Measurements from ENCODE around the gene SYK. TPM values are rescaled to one million over a fixed set of nuclear protein-coding genes. Genes with fewer than 3 reads are reported as not detected.
A peak's percentile ranks its signal among the peaks of the same experiment; 100 is the strongest.

SYK gene
- total RNA-seq, 4 donors from 2014 or later = 7.0 to 16.6 (median 8.7) TPM

- intact Hi-C loops (cut with DNase I) = loop anchor here (10.0 kb wide), 1 partner anchor 185 kb away; no protein-coding TSS in a partner anchor
- no peak for TF ChIP-seq EP300 (IDR thresholded peaks at IDR 0.05)
- TF ChIP-seq CTCF (IDR thresholded peaks at IDR 0.05) = no peak
- TF ChIP-seq POLR2A (IDR thresholded peaks at IDR 0.05; ENCODE audit: low read depth) = no peak
- no peak for TF ChIP-seq POLR2AphosphoS5 (IDR thresholded peaks at IDR 0.05)
- Histone ChIP-seq H3K27me3 (peaks cover 0 to 12% (median 0%) of the 10 kb centered on the region in 4 donors), H3K9me3 (no peaks in the 10 kb centered on the region), H3K27ac (replicated peaks in 1 of 4) (no peak overlapping the region), H3K4me3 (no peak overlapping the region), H3K36me3 (no peaks in the 10 kb centered on the region), H3K4me1 (peaks cover 0 to 3% (median 1%) of the 10 kb centered on the region in 4 donors)
- 88% methylated on average over 3 of the region's 3 CpGs for WGBS
- DNase-seq (ENCODE audit: extremely low spot score) = no peak
These were observed 108.2 kb downstream of the SYK start for GRCh38 chr9:90909747-90910283.

GRCh38 chr9:90914196-90914595 lies 112.6 kb downstream of the SYK start:
- TF ChIP-seq CTCF (IDR thresholded peaks at IDR 0.05) = no peak
- no peak for TF ChIP-seq POLR2AphosphoS5 (IDR thresholded peaks at IDR 0.05)
- TF ChIP-seq POLR2A (IDR thresholded peaks at IDR 0.05; ENCODE audit: low read depth) = no peak
- TF ChIP-seq EP300 (IDR thresholded peaks at IDR 0.05) = no peak
- WGBS = 86% methylated on average over 4 of the region's 14 CpGs
- Histone ChIP-seq H3K9me3 (no peaks in the 10 kb centered on the region), H3K4me3 (no peak overlapping the region), H3K4me1 (peaks cover 0 to 4% (median 1%) of the 10 kb centered on the region in 4 donors), H3K27me3 (peaks cover 0 to 12% (median 0%) of the 10 kb centered on the region in 4 donors), H3K27ac (replicated peaks in 1 of 4) (no peak overlapping the region), H3K36me3 (no peaks in the 10 kb centered on the region)
- no peak for DNase-seq (ENCODE audit: extremely low spot score)
- intact Hi-C loops (cut with DNase I) = loop anchor here (2.0 to 10.0 kb wide), 4 partner anchors 181 to 813 kb away; no protein-coding TSS in a partner anchor

- WGBS = 13% methylated on average over 7 of the region's 7 CpGs
- no peak for DNase-seq (ENCODE audit: extremely low spot score)
- Histone ChIP-seq H3K4me1 (peaks cover 0 to 4% (median 2%) of the 10 kb centered on the region in 4 donors), H3K27me3 (peaks cover 0 to 12% (median 0%) of the 10 kb centered on the region in 4 donors), H3K27ac (replicated peaks in 1 of 4) (no peak overlapping the region), H3K36me3 (no peaks in the 10 kb centered on the region), H3K4me3 (no peak overlapping the region), H3K9me3 (no peaks in the 10 kb centered on the region)
- TF ChIP-seq POLR2AphosphoS5 (IDR thresholded peaks at IDR 0.05) = no peak
- no peak for TF ChIP-seq EP300 (IDR thresholded peaks at IDR 0.05)
- TF ChIP-seq CTCF (IDR thresholded peaks at IDR 0.05) = peak; percentile 89 to 92 (median 91)
- no peak for TF ChIP-seq POLR2A (IDR thresholded peaks at IDR 0.05; ENCODE audit: low read depth)
- intact Hi-C loops (cut with DNase I) = loop anchor here (2.0 to 10.0 kb wide), 4 partner anchors 180 to 812 kb away; no protein-coding TSS in a partner anchor
These were observed 113.4 kb downstream of the SYK start for GRCh38 chr9:90914868-90915483.

GRCh38 chr9:90915693-90916092 lies 114.1 kb downstream of the SYK start:
- H3K27me3 ChIP-seq = peaks cover 0 to 12% (median 0%) of the 10 kb centered on the region in 4 donors
- no peak for DNase-seq (ENCODE audit: extremely low spot score)

More at GRCh38 chr9:90915693-90916092, 114.1 kb downstream of the SYK start:
- Histone ChIP-seq H3K4me1 (peaks cover 3 to 5% (median 3%) of the 10 kb centered on the region in 4 donors), H3K36me3 (no peaks in the 10 kb centered on the region), H3K4me3 (no peak overlapping the region), H3K9me3 (no peaks in the 10 kb centered on the region), H3K27ac (replicated peaks in 1 of 4) (no peak overlapping the region)
- 77% methylated on average over 6 of the region's 6 CpGs for WGBS
- intact Hi-C loops (cut with DNase I) = loop anchor here (2.0 to 10.0 kb wide), 4 partner anchors 179 to 811 kb away; no protein-coding TSS in a partner anchor
- TF ChIP-seq POLR2AphosphoS5 (IDR thresholded peaks at IDR 0.05) (no peak), EP300 (IDR thresholded peaks at IDR 0.05) (no peak), POLR2A (IDR thresholded peaks at IDR 0.05; ENCODE audit: low read depth) (no peak), CTCF (IDR thresholded peaks at IDR 0.05) (peak in 2 of 3 experiments; percentile 8 to 12)
